Left colon (tissue), 2 donors: ENCODE results near the gene PRUNE2. TPM values are rescaled to one million over a fixed set of nuclear protein-coding genes. Genes with fewer than 3 reads are reported as not detected.

ENCODE experiments used
- ATAC-seq: fragments of 200-7000 bp; cut with Tn5 transposase; one replicate; pipeline ENCODE4 v1.9.1; 2020; ENCODE audit warnings: mild to moderate bottlenecking, moderate library complexity
- DNase-seq, 2 donors: peaks; one replicate each; pipeline ENCODE4 v3.0.0-alpha.2; 2020
- intact Hi-C, 2 donors: fragments of 100-400 bp; cut with DNase I in 1 of 2; cut with micrococcal nuclease in 1 of 2; formaldehyde crosslinking; loops; one replicate each; pipeline versions ENCODE4 v1.11.2 to v1.14.0; 2022; cut with DNase I, micrococcal nuclease
- total RNA-seq, 2 donors: library from RNA; stranded (reverse); fragmentation: NEBNext Ultra II Directional; extraction: Animal tissue kit (Norgen Biotek cat#: 25700); gene quantifications; one replicate each; pipeline ENCODE4 v1.2.1, GENCODE V29; 2021
- donor health status: DM: no; HTN: no; CAD: no.
- donor health status: DM: yes; HTN: yes; CAD: no.

The PRUNE2 gene
- total RNA-seq, 2 donors from 2014 or later: 33.6 to 80.5 TPM

- intact Hi-C loops: no loop called here
- DNase-seq: no peak
- no peak for ATAC-seq
These were observed 276.5 kb downstream of the PRUNE2 start for GRCh38 chr9:76629205-76629990.

DNA sequence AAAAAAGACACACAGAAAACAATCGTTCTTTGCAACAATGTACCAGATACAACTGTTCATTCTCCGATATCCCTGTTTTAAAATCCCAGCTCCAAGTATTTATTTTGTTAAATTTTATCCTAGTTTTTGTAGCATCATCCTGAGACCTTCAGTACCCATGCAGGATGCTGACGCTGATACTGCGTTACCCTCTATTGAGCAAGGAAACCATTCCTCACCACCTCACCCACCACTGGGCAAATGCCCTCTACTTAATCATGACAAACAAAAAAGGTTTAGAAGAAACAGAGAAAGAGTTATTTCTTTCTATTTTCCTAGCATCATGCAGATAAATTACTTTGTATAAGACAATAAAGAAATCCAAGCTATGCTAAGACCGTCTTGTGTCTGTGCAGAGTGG, 277.8 kb downstream of the PRUNE2 start:
- intact Hi-C loops: no loop called here
- ATAC-seq: no peak
- no peak for DNase-seq

GRCh38 chr9:76626980-76627379, 278.9 kb downstream of the PRUNE2 start:
- intact Hi-C loops: no loop called here
- DNase-seq (no peak), ATAC-seq (no peak)

- no peak for ATAC-seq
- DNase-seq: no peak
- intact Hi-C loops: no loop called here
These were observed 279.8 kb downstream of the PRUNE2 start for GRCh38 chr9:76626141-76626540.

DNA sequence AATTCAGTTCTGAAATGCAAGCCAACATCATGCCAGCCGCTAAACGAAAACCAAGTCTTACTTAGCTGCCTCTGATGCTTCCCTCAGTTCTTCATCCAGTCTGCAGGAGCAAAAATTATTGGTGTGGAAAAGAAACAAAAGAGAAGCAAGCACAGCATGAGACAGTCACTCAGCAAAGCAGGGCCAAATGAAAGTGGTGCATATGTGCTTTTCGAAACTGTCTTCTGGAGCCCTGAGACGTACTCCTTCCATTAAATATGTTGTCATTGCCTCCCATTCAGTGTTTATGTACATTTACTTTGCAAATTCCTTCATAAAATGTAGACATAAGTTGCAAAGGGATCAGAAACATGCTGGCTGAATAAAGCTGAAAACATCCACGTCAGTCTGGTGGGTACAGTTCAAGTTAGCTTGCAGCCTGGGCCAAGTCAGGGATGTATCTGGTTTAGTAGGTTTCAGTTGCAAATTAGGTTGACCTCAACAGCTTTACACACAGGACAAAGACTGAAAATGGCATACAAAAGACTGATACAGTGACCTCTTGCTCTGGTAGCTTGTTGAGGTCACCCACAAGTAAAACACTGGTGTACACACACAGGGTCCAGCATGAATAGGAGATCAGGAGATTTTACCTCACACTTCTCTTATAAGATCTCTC, 281.4 kb downstream of the PRUNE2 start:
- intact Hi-C loops: no loop called here

DNA sequence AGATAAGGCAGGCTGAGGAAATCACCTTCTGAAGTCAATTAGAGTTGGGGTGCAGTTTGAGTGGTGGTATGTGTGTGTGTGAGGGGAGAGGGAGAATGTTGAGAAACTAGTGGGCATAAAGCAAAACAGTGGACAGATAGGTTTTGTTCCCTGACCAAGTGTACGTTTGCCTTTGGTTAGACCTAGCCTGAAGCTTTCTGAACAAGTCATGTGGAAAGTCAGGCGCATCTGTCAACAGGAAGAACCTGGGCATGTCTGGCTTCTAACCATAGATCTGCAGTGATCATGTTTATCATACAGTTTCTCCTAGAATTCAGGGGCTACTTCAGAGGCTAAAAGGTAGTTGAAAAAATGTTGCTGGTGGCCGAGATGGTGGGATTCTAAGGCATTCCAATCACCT, 284.9 kb downstream of the PRUNE2 start:
- no peak for DNase-seq
- ATAC-seq: no peak
- intact Hi-C loops: no loop called here

More for the DNA sequence above, 281.4 kb downstream of the PRUNE2 start:
- DNase-seq (no peak), ATAC-seq (no peak)

GRCh38 chr9:76620581-76620980, 285.3 kb downstream of the PRUNE2 start:
- intact Hi-C loops: no loop called here
- ATAC-seq (no peak), DNase-seq (no peak)

GRCh38 chr9:76619640-76620039, 286.3 kb downstream of the PRUNE2 start:
- intact Hi-C loops: no loop called here
- DNase-seq (no peak), ATAC-seq (no peak)

DNA sequence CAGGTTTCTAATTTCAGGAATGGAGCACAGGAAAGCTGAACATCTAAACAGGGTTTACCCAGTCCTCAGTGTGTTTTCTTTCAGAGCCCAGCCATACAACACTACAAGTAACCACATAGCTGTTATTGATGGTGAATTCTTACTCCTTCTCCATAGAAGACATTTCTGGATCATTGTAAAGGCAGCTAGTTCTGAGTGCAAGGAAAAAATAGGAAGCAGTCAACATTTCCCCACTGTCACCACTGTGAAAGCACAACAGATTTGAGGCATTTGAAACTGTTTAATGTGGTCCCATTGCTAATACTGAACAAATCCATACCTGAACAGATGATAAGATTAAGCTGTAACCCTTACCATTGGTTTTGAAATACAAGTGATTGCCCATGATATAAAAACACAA, 286.7 kb downstream of the PRUNE2 start:
- ATAC-seq (no peak), DNase-seq (no peak)
- intact Hi-C loops: no loop called here

DNA sequence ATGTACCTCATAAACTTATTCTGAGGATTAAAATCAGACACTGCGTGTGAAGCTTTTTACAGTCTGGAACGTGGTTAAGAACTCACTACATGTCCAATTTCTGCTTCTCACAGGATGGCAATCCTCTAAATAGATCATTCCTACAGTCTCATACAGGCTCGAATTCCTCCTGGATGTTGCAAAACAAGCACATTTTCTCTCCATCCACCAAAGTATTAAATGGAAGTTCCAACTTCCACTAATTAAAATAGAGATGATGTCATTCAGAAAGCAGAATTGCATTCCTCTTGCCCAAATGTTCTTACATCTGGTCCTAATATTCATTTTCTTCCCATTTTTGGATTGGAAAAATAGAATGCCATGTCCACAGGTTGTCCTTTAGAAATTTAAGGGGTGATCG, 287.2 kb downstream of the PRUNE2 start:
- ATAC-seq (no peak), DNase-seq (no peak)
- intact Hi-C loops: no loop called here

- peak in 1 of 2 donors; percentile 21 for DNase-seq
- intact Hi-C loops: no loop called here
- peak; percentile 65 for ATAC-seq
These were observed 288.3 kb downstream of the PRUNE2 start for GRCh38 chr9:76617497-76618175.

GRCh38 chr9:76616780-76617179, 289.1 kb downstream of the PRUNE2 start:
- no peak for ATAC-seq
- no peak for DNase-seq
- intact Hi-C loops: no loop called here

DNA sequence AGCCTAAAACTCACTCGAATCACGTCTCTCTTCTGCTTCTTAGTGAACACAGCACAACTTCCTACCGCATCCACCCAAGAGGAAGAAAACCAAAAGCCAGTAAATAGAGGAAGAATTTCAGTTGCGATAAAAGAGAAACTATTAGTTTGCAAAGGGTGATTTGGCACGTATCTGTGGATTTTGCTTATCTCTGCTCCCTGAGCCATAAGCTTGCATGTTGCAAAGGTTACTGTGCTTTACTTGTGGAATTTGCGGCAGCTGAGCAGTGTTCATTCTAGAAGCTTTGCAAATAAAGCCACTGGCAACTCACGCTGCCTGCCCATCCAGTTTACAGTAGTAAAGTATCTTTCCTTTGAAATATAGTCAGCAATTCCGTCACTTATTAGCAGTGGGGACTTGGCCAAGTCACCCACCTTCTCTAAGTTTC, 290.7 kb downstream of the PRUNE2 start:
- DNase-seq (peak in 1 of 2 donors; percentile 48), ATAC-seq (peak; percentile 67)
- intact Hi-C loops: no loop called here

DNA sequence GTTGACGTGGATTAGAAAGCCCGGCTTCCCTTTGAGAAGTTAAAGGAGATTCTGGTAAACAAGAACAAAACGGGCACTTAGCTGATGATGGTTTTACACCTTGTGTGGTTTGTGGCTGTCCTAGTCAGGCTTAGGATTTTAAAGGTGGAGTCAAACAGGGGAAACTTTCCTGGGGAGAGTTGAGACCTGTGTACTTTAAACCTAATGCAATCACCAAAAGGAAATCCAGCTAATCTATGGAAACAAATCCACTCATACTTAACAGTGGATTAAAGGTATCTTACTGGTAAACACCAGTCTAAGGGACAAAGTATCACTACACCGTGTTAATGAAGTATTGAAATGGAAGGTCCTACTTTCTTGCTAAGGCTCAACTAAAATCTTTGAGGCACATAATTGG, 291.9 kb downstream of the PRUNE2 start:
- DNase-seq (no peak), ATAC-seq (peak; percentile 64)
- intact Hi-C loops: no loop called here

DNA sequence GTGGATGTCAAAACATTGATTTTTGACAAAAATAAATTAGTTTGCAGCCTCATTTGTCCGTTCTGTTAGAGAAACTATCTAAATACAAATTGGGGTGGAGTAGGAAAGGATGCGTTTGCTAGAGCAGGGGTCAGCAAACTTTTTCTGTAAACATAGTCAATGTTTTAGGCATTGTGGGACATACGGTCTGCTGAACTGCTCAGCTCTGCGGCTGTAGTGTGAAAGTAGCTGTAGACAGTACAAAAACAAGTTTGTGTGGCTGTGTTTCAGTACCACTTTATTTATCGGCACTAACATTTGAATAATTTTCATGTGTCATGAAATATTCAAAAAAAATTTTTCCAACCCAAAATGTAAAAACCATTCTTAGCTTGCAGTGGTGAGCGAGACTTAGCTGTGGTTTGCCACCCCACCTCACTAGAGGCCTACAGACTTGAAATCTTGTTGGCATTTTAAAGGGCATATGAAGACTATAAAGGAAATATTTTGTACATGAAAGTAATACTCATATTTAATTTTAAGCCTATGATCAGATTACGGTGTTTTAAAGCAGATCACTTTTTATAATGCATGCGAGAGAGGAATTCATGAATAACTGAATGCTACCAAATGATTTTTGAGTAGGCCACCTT, 292.6 kb downstream of the PRUNE2 start:
- ATAC-seq: no peak
- no peak for DNase-seq
- intact Hi-C loops: no loop called here

DNA sequence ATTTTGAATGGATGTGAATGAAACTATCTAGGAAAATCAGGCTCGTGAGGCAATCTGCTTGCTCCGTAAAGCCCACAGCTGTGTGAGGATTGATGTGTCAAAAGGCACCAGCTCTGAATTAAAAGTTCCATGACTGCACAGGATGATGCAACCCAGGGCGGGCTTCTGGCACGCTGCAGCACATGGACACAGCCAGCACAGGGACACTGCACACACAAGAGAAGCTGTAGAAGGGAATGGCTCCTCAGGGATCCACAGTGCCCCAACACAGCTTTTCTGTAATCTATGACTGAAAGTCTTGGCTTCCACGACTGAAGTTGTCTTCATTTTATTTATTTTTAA, 295.9 kb downstream of the PRUNE2 start:
- DNase-seq (no peak), ATAC-seq (no peak)
- intact Hi-C loops: no loop called here

DNA sequence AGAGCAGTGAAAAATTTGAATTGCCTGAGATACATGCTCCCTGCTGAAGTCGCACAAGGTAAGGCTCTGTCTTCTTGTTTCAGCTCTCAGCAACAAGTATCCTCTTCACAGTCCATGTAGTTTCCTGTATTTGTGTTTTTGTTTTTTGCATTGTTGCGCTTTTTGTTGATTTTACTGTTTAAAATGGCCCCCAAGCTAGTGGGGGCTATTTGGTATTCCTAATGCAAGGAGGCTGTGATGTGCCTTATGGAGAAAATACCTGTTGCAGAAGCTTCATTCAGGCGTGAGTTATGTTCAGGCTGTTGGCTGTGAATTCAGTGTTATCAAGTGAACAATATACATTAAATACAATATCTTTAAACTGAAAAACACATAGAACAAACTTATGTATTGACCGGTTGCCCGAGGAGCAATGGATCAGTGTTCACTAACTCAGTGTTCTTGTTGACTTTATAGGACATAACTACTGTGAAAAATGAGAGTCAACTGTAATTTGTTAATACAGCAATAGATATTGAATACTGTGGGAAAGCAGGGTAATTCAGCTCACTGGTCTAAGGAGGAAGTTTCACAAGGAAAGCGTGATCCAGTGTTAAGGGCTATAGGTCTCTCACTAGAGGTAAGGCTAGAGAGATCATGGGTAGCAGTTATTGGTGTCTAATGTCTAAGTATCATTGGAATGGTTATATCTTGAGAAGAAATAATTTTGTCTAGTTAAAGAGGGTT, 296.5 kb downstream of the PRUNE2 start:
- intact Hi-C loops: no loop called here
- no peak for DNase-seq
- no peak for ATAC-seq

GRCh38 chr9:76608575-76609273, 297.2 kb downstream of the PRUNE2 start:
- ATAC-seq: peak; percentile 76
- intact Hi-C loops: no loop called here
- DNase-seq: no peak
